ENCODE results near the gene PNPLA5. TPM values are rescaled to one million over a fixed set of nuclear protein-coding genes. Genes with fewer than 3 reads are reported as not detected.

Gene PNPLA5
- total and polyA plus RNA-seq, 2 of the 13 experiments (the other 11 are each of a cell fraction or from before 2014, with no cell fraction given): not detected

DNA sequence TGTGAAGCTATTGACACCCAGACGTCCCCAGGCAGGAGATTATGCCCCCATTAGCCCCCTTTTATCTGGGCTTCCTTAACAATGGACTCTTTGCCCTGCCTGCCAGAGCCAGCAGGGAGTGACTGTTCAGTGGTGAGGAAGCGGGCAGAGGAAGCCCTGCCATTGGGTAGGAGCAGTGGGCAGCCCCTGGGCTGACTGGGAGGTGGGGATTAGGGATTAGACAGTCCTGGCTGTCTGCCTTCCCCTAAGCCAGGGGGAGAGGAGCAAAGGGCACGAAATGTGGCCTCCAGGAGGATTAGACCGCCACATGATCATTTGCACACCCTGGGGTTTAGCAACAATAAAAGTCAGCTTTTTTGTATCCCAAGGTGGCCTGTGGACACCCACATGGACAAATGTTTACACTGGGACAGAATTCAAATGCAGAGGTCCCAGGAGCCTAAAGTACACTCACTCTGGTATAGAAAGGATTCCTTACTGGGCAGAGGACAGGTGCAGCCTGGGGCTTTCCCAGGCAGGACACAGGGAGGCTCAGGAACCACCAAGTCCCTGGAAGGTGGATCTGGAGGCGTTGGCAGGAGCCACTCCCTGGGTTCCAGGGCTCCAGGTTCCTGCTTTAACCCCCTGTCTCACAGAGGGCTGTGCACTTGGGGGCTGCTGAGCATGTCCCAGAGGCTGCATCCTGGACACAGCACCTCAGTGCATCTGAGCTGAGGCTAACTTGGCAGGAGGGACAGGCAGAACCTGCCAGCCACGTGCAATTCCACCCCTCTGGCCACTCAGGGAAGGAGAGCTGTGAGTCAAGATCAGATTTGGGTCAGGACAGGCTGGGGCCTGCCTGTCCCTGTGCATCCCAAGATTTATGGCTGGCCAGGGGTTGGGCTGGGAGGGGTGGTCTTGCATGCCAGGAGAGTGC is 33.9 kb upstream of the PNPLA5 start (continued):
- TF ChIP-seq PTBP1 (IDR thresholded peaks at IDR 0.05; ENCODE audit: low read depth, low read length, poor library complexity, severe bottlenecking) (no peak), BRCA1 (CRISPR knock-in tag; IDR thresholded peaks at IDR 0.05) (no peak), HIVEP1 (CRISPR knock-in tag; IDR thresholded peaks at IDR 0.05) (peak; percentile 85; the same call in 1 of the 2 replicates), SALL2 (CRISPR knock-in tag; IDR thresholded peaks at IDR 0.05) (0 out of 2 replicates have a peak, but pooled peaks have one; percentile 13), HMGA1 (CRISPR knock-in tag; conservative IDR thresholded peaks at IDR 0.05) (no peak), GATAD1 (CRISPR knock-in tag; IDR thresholded peaks at IDR 0.05) (peak; percentile 52; the same call in 1 of the 2 replicates), TBP (CRISPR knock-in tag; IDR thresholded peaks at IDR 0.05) (no peak), YY1 (IDR thresholded peaks at IDR 0.05; ENCODE audit: insufficient read depth, insufficient replicate concordance, low read depth, low read length) (peak; percentile 57), HES4 (CRISPR knock-in tag; IDR thresholded peaks at IDR 0.05; ENCODE audit: borderline replicate concordance) (no peak), ZNF766 (CRISPR knock-in tag; IDR thresholded peaks at IDR 0.05; ENCODE audit: borderline replicate concordance) (no peak), DPF2 (CRISPR knock-in tag; IDR thresholded peaks at IDR 0.05; ENCODE audit: borderline replicate concordance, low read depth) (peak; percentile 64; the same call in 1 of the 2 replicates), POLR2G (IDR thresholded peaks at IDR 0.05; ENCODE audit: low read depth, low read length) (peak; percentile 88), ZNF136 (CRISPR knock-in tag; IDR thresholded peaks at IDR 0.05; ENCODE audit: low read depth) (no peak), ZNF788 (CRISPR knock-in tag; IDR thresholded peaks at IDR 0.05; ENCODE audit: borderline replicate concordance) (peak; percentile 76; the same call in 1 of the 2 replicates), SSRP1 (CRISPR knock-in tag; IDR thresholded peaks at IDR 0.05) (no peak), ZNF775 (CRISPR knock-in tag; IDR thresholded peaks at IDR 0.05; ENCODE audit: borderline replicate concordance) (no peak), LCORL (IDR thresholded peaks at IDR 0.05) (no peak), LCORL (CRISPR knock-in tag; IDR thresholded peaks at IDR 0.05) (peak; percentile 93), REPIN1 (CRISPR knock-in tag; IDR thresholded peaks at IDR 0.05; ENCODE audit: borderline replicate concordance, low read depth) (peak; percentile 65; the same call in 1 of the 2 replicates), HNRNPLL (IDR thresholded peaks at IDR 0.05; ENCODE audit: low read depth, low read length, poor library complexity, severe bottlenecking) (no peak), CHCHD3 (CRISPR knock-in tag; IDR thresholded peaks at IDR 0.05) (no peak), EEA1 (CRISPR knock-in tag; IDR thresholded peaks at IDR 0.05; ENCODE audit: borderline replicate concordance) (no peak)
- TF ChIP-seq, protein P1, sequence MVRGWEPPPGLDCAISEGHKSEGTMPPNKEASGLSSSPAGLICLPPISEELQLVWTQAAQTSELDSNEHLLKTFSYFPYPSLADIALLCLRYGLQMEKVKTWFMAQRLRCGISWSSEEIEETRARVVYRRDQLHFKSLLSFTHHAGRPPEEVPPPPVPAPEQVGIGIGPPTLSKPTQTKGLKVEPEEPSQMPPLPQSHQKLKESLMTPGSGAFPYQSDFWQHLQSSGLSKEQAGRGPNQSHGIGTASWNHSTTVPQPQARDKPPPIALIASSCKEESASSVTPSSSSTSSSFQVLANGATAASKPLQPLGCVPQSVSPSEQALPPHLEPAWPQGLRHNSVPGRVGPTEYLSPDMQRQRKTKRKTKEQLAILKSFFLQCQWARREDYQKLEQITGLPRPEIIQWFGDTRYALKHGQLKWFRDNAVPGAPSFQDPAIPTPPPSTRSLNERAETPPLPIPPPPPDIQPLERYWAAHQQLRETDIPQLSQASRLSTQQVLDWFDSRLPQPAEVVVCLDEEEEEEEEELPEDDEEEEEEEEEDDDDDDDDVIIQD (CRISPR knock-in tag; IDR thresholded peaks at IDR 0.05; ENCODE audit: low read depth): no peak; the same call in 1 of the 2 replicates
- TF ChIP-seq, protein P2, sequence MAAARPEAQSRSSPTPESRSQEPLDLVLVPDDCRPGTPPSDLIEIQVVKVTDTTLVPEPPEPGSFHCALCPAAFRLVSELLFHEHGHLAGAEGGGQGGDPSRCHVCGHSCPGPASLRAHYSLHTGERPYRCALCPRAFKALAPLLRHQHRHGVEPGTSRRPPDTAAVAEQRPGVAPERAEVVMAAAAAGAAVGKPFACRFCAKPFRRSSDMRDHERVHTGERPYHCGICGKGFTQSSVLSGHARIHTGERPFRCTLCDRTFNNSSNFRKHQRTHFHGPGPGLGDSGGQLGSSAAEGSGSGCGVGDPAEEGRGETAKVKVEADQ (CRISPR knock-in tag; IDR thresholded peaks at IDR 0.05; ENCODE audit: borderline replicate concordance): no peak; the same call in 1 of the 2 replicates
- TF ChIP-seq, protein P3, sequence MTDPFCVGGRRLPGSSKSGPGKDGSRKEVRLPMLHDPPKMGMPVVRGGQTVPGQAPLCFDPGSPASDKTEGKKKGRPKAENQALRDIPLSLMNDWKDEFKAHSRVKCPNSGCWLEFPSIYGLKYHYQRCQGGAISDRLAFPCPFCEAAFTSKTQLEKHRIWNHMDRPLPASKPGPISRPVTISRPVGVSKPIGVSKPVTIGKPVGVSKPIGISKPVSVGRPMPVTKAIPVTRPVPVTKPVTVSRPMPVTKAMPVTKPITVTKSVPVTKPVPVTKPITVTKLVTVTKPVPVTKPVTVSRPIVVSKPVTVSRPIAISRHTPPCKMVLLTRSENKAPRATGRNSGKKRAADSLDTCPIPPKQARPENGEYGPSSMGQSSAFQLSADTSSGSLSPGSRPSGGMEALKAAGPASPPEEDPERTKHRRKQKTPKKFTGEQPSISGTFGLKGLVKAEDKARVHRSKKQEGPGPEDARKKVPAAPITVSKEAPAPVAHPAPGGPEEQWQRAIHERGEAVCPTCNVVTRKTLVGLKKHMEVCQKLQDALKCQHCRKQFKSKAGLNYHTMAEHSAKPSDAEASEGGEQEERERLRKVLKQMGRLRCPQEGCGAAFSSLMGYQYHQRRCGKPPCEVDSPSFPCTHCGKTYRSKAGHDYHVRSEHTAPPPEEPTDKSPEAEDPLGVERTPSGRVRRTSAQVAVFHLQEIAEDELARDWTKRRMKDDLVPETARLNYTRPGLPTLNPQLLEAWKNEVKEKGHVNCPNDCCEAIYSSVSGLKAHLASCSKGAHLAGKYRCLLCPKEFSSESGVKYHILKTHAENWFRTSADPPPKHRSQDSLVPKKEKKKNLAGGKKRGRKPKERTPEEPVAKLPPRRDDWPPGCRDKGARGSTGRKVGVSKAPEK (CRISPR knock-in tag; IDR thresholded peaks at IDR 0.05; ENCODE audit: borderline replicate concordance): no peak

All from HepG2 (cell line).